H9 (cell line): ENCODE results near the gene MAST4. TPM values are rescaled to one million over a fixed set of nuclear protein-coding genes. Genes with fewer than 3 reads are reported as not detected.

Experiments used
- DNase-seq: peaks from one replicate; pipeline ENCODE4 v3.0.0-alpha.2; 2017
- H2AFZ ChIP-seq: one replicate; pipeline ENCODE4 v1.6.1; 2013; ENCODE audit warnings: mild to moderate bottlenecking, low read length, control low read depth, moderate library complexity
- H2AK5ac ChIP-seq: 2 replicates; pipeline ENCODE4 v1.6.1; 2013; ENCODE audit warnings: low read length, control low read depth, mixed read lengths; ENCODE audit not compliant: insufficient read length
- H2BK120ac ChIP-seq: one replicate; pipeline ENCODE4 v1.6.1; 2013; ENCODE audit warnings: low read depth, mild to moderate bottlenecking, low read length, control low read depth, inconsistent platforms; ENCODE audit not compliant: poor library complexity, severe bottlenecking
- H2BK12ac ChIP-seq: 2 replicates; pipeline ENCODE4 v1.6.1; 2013; ENCODE audit warnings: low read length, control low read depth, mixed read lengths, low read depth; ENCODE audit not compliant: insufficient read length
- H2BK15ac ChIP-seq: 2 replicates; pipeline ENCODE4 v1.6.1; 2013; ENCODE audit warnings: low read depth, low read length, control low read depth
- H2BK20ac ChIP-seq: one replicate; pipeline ENCODE4 v1.6.1; 2013; ENCODE audit warnings: low read depth, mild to moderate bottlenecking, low read length, control low read depth, inconsistent platforms; ENCODE audit not compliant: poor library complexity, severe bottlenecking
- H2BK5ac ChIP-seq: 2 replicates; pipeline ENCODE4 v1.6.1; 2013; ENCODE audit warnings: low read length, control low read depth, mixed read lengths; ENCODE audit not compliant: insufficient read length
- H3K14ac ChIP-seq: 2 replicates; pipeline ENCODE4 v1.6.1; 2013; ENCODE audit warnings: low read length, control low read depth; ENCODE audit not compliant: insufficient read depth
- H3K18ac ChIP-seq: 2 replicates; pipeline ENCODE4 v1.6.1; 2013; ENCODE audit warnings: low read depth, mild to moderate bottlenecking, mixed read lengths, low read length, control low read depth; ENCODE audit not compliant: insufficient read length
- H3K23ac ChIP-seq: 2 replicates; pipeline ENCODE4 v1.6.1; 2013; ENCODE audit warnings: low read length, control low read depth, mixed read lengths, low read depth; ENCODE audit not compliant: insufficient read length
- H3K23me2 ChIP-seq: 2 replicates; pipeline ENCODE4 v1.6.1; 2013; ENCODE audit warnings: low read depth, mild to moderate bottlenecking, mixed read lengths, low read length, control low read depth; ENCODE audit not compliant: insufficient read length, poor library complexity, severe bottlenecking
- H3K27ac ChIP-seq: 2 replicates; pipeline ENCODE4 v1.5.1; 2013; ENCODE audit warnings: low read length, control low read depth, mixed read lengths, low read depth; ENCODE audit not compliant: insufficient read length
- H3K27me3 ChIP-seq: 2 replicates; pipeline ENCODE4 v1.6.1; 2013; ENCODE audit warnings: low read length, control low read depth, inconsistent platforms; ENCODE audit not compliant: insufficient read depth
- H3K4ac ChIP-seq: 2 replicates; pipeline ENCODE4 v1.6.1; 2013; ENCODE audit warnings: low read depth, mild to moderate bottlenecking, control low read depth, inconsistent platforms, low read length, moderate library complexity
- H3K4me1 ChIP-seq: 2 replicates; pipeline ENCODE4 v1.6.1; 2013; ENCODE audit warnings: low read length, control low read depth, inconsistent platforms; ENCODE audit not compliant: insufficient read depth
- H3K4me2 ChIP-seq: 2 replicates; pipeline ENCODE4 v1.6.1; 2013; ENCODE audit warnings: low read length, control low read depth, mixed read lengths; ENCODE audit not compliant: insufficient read length, insufficient read depth
- H3K56ac ChIP-seq: 2 replicates; pipeline ENCODE4 v1.6.1; 2013; ENCODE audit warnings: low read depth, mild to moderate bottlenecking, mixed read lengths, low read length, control low read depth; ENCODE audit not compliant: insufficient read length
- H3K79me1 ChIP-seq: 2 replicates; pipeline ENCODE4 v1.6.1; 2013; ENCODE audit warnings: low read depth, mild to moderate bottlenecking, moderate library complexity, low read length, control low read depth, inconsistent platforms; ENCODE audit not compliant: insufficient read depth, poor library complexity, severe bottlenecking
- H3K79me2 ChIP-seq: 2 replicates; pipeline ENCODE4 v1.6.1; 2013; ENCODE audit warnings: low read length, control low read depth, inconsistent platforms; ENCODE audit not compliant: insufficient read depth
- H3K9ac ChIP-seq: 2 replicates; pipeline ENCODE4 v1.6.1; 2013; ENCODE audit warnings: low read length, control low read depth, mixed read lengths; ENCODE audit not compliant: insufficient read length; ENCODE audit errors: extremely low read depth
- H3K9me3 ChIP-seq: one replicate; pipeline ENCODE4 v1.6.1; 2013; ENCODE audit warnings: low read depth, low read length, inconsistent platforms; ENCODE audit not compliant: control insufficient read depth
- H3T11ph ChIP-seq: one replicate; pipeline ENCODE4 v1.6.1; 2013; ENCODE audit warnings: mild to moderate bottlenecking, low read length, control low read depth, inconsistent platforms
- H4K20me1 ChIP-seq: one replicate; pipeline ENCODE4 v1.6.1; 2013; ENCODE audit not compliant: control insufficient read depth, insufficient read length, insufficient read depth
- H4K5ac ChIP-seq: 2 replicates; pipeline ENCODE4 v1.6.1; 2013; ENCODE audit warnings: low read depth, mild to moderate bottlenecking, mixed read lengths, low read length, control low read depth; ENCODE audit not compliant: insufficient read length
- H4K8ac ChIP-seq: replicated peaks from 2 replicates; pipeline ENCODE4 v1.6.1; 2013; ENCODE audit warnings: low read length, control low read depth, mixed read lengths, low read depth; ENCODE audit not compliant: insufficient read length
- H4K91ac ChIP-seq: 2 replicates; pipeline ENCODE4 v1.6.1; 2013; ENCODE audit warnings: low read depth, mild to moderate bottlenecking, moderate library complexity, mixed read lengths, low read length, control low read depth; ENCODE audit not compliant: insufficient read length
- H3K27ac Mint-ChIP-seq, 3 experiments: 2 replicates in 2 of 3; 3 replicates in 1 of 3; pipeline ENCODE4 v1.8.0; 2020 to 2021; ENCODE audit warnings: mixed read lengths in 3 of 3, mild to moderate bottlenecking in 1 of 3, moderate library complexity in 1 of 3
- H3K27me3 Mint-ChIP-seq: 2 replicates; pipeline ENCODE4 v1.8.0; 2021; ENCODE audit warnings: low read depth, mild to moderate bottlenecking, moderate library complexity, mixed read lengths
- H3K36me3 Mint-ChIP-seq, 3 experiments: 2 replicates in 2 of 3; 3 replicates in 1 of 3; pipeline ENCODE4 v1.8.0; 2020 to 2021; ENCODE audit warnings: low read depth in 3 of 3, mixed read lengths in 3 of 3; ENCODE audit not compliant: insufficient read depth in 1 of 3
- H3K4me1 Mint-ChIP-seq, 2 experiments: 2 replicates each; pipeline ENCODE4 v1.8.0; 2020; ENCODE audit warnings: mixed read lengths in 2 of 2
- H3K4me3 Mint-ChIP-seq, 2 experiments: 2 replicates in 1 of 2; 3 replicates in 1 of 2; pipeline ENCODE4 v1.8.0; 2020 to 2021; ENCODE audit warnings: mild to moderate bottlenecking in 2 of 2, mixed read lengths in 2 of 2, moderate library complexity in 1 of 2
- H3K9me3 Mint-ChIP-seq, 2 experiments: 2 replicates in 1 of 2; 3 replicates in 1 of 2; pipeline ENCODE4 v1.8.0; 2020; ENCODE audit warnings: mild to moderate bottlenecking in 2 of 2, mixed read lengths in 2 of 2, moderate library complexity in 1 of 2
- WGBS: extraction: QIAGEN DNeasy Blood & Tissue Kit; methylation state at CpG from one replicate; pipeline ENCODE4 v1.1.7; 2013; ENCODE audit warnings: missing lambda C conversion rate, low lambda C conversion rate, mixed read lengths; ENCODE audit not compliant: insufficient read length; ENCODE audit errors: extremely low coverage; 5-methylcytosine and 5-hydroxymethylcytosine counted together
- total RNA-seq: library from RNA; stranded (reverse); gene quantifications from 2 replicates; pipeline ENCODE4 v1.2.1, GENCODE V29; 2021
- TF ChIP-seq, protein P1 (sequence below): fragments of 200-600 bp; sonication (generic); conservative IDR thresholded peaks from 3 replicates; pipeline ENCODE4 v1.8.0; 2021; ENCODE audit warnings: antibody characterized with exemption, mild to moderate bottlenecking

Gene MAST4
- total RNA-seq, 1 experiment from 2014 or later, result 3.7 TPM

GRCh38 chr5:66903218-66903617 is 307.0 kb downstream of the MAST4 start:
- TF ChIP-seq, protein P1, sequence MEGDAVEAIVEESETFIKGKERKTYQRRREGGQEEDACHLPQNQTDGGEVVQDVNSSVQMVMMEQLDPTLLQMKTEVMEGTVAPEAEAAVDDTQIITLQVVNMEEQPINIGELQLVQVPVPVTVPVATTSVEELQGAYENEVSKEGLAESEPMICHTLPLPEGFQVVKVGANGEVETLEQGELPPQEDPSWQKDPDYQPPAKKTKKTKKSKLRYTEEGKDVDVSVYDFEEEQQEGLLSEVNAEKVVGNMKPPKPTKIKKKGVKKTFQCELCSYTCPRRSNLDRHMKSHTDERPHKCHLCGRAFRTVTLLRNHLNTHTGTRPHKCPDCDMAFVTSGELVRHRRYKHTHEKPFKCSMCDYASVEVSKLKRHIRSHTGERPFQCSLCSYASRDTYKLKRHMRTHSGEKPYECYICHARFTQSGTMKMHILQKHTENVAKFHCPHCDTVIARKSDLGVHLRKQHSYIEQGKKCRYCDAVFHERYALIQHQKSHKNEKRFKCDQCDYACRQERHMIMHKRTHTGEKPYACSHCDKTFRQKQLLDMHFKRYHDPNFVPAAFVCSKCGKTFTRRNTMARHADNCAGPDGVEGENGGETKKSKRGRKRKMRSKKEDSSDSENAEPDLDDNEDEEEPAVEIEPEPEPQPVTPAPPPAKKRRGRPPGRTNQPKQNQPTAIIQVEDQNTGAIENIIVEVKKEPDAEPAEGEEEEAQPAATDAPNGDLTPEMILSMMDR, result no peak
- Histone ChIP-seq H3K18ac (no peak overlapping the region), H3K27ac (no peak overlapping the region), H2BK5ac (no peak overlapping the region), H3K23ac (no peak overlapping the region), H4K5ac (no peak overlapping the region), H4K8ac (no peak overlapping the region), H3K9ac (no peak overlapping the region), H2AK5ac (no peak overlapping the region), H2BK20ac (no peak overlapping the region), H2BK15ac (no peak overlapping the region), H3K27me3 (peaks cover 27% of the 10 kb centered on the region; the same call in 1 of the 2 replicates), H3K4me2 (no peak overlapping the region), H3K4ac (no peak overlapping the region), H3K4me1 (peaks cover 5% of the 10 kb centered on the region; the same call in 1 of the 2 replicates), H2AFZ (no peak overlapping the region), H4K91ac (no peak overlapping the region), H2BK12ac (no peak overlapping the region), H3K9me3 (no peaks in the 10 kb centered on the region), H2BK120ac (no peak overlapping the region), H3K56ac (no peak overlapping the region), H3K79me1 (no peaks in the 10 kb centered on the region), H3K14ac (no peak overlapping the region), H4K20me1 (no peaks in the 10 kb centered on the region), H3K79me2 (no peaks in the 10 kb centered on the region), H3K23me2 (no peaks in the 10 kb centered on the region), H3T11ph (no peak overlapping the region)
- Mint-ChIP-seq H3K9me3 (peaks cover 3 to 5% of the 10 kb centered on the region in 2 experiments; a peak in 3 of 5 replicates), H3K4me1 (peaks cover 40 to 45% of the 10 kb centered on the region in 2 experiments), H3K36me3 (peaks cover 0 to 4% (median 0%) of the 10 kb centered on the region in 3 experiments; a peak in 2 of 7 replicates), H3K27me3 (peaks cover 92% of the 10 kb centered on the region), H3K27ac (no peak overlapping the region), H3K4me3 (no peak overlapping the region)
- no peak for DNase-seq
- WGBS, result no CpG with 5 or more reads among the region's 1 CpG
